ENCODE measurements around the gene ZC2HC1C.

DNA sequence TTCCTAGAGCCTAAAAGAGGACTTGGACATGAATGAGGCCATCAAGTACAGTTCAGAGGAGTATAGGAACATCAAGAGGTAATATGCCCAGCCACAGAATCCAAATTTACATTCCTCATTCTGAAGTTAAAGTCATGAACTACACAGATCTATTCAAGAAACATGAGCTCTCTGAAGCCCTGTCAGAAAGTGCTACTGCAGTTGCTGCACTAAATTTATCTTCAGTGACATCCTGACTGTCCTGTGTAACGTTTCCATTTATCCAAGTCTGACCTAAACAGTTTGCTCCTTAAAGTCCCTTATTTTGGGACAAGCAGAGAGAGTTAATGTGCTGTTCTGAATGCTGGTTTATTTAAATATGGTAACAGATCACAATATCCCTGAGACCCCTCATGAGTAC, 29.2 kb downstream of the ZC2HC1C start:
- TF ChIP-seq, protein P1, sequence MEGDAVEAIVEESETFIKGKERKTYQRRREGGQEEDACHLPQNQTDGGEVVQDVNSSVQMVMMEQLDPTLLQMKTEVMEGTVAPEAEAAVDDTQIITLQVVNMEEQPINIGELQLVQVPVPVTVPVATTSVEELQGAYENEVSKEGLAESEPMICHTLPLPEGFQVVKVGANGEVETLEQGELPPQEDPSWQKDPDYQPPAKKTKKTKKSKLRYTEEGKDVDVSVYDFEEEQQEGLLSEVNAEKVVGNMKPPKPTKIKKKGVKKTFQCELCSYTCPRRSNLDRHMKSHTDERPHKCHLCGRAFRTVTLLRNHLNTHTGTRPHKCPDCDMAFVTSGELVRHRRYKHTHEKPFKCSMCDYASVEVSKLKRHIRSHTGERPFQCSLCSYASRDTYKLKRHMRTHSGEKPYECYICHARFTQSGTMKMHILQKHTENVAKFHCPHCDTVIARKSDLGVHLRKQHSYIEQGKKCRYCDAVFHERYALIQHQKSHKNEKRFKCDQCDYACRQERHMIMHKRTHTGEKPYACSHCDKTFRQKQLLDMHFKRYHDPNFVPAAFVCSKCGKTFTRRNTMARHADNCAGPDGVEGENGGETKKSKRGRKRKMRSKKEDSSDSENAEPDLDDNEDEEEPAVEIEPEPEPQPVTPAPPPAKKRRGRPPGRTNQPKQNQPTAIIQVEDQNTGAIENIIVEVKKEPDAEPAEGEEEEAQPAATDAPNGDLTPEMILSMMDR (IDR thresholded peaks at IDR 0.05), result no peak
- no peak for TF ChIP-seq POLR2AphosphoS5 (IDR thresholded peaks at IDR 0.05; ENCODE audit: low read depth, low read length)
- TF ChIP-seq, protein P2, sequence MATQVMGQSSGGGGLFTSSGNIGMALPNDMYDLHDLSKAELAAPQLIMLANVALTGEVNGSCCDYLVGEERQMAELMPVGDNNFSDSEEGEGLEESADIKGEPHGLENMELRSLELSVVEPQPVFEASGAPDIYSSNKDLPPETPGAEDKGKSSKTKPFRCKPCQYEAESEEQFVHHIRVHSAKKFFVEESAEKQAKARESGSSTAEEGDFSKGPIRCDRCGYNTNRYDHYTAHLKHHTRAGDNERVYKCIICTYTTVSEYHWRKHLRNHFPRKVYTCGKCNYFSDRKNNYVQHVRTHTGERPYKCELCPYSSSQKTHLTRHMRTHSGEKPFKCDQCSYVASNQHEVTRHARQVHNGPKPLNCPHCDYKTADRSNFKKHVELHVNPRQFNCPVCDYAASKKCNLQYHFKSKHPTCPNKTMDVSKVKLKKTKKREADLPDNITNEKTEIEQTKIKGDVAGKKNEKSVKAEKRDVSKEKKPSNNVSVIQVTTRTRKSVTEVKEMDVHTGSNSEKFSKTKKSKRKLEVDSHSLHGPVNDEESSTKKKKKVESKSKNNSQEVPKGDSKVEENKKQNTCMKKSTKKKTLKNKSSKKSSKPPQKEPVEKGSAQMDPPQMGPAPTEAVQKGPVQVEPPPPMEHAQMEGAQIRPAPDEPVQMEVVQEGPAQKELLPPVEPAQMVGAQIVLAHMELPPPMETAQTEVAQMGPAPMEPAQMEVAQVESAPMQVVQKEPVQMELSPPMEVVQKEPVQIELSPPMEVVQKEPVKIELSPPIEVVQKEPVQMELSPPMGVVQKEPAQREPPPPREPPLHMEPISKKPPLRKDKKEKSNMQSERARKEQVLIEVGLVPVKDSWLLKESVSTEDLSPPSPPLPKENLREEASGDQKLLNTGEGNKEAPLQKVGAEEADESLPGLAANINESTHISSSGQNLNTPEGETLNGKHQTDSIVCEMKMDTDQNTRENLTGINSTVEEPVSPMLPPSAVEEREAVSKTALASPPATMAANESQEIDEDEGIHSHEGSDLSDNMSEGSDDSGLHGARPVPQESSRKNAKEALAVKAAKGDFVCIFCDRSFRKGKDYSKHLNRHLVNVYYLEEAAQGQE (IDR thresholded peaks at IDR 0.05; ENCODE audit: insufficient read depth in 1 of 2, low read depth in 2 of 2, low read length in 1 of 2), result no peak

Measured in Panc1 (cell line).